ENCODE measurements around the gene NCOA5.

NCOA5 gene

GRCh38 chr20:46022411-46023147 is 67.2 kb downstream of the NCOA5 start:
- no peak overlapping the region for H3K18ac ChIP-seq (ENCODE audit: low read length)
- peak overlapping the region; percentile 78 for H3K4me2 ChIP-seq (ENCODE audit: insufficient read depth, low read length, poor library complexity, severe bottlenecking)
- H2AFZ ChIP-seq (ENCODE audit: low read length) = peak overlapping the region; percentile 100
- H3K36me3 ChIP-seq (replicated peaks in 1 of 2; ENCODE audit: control insufficient read depth in 2 of 2, insufficient read depth in 2 of 2, low read length in 2 of 2) = no peaks in the 10 kb centered on the region
- no peak overlapping the region for H3K14ac ChIP-seq (ENCODE audit: low read length)
- H3K27ac ChIP-seq (replicated peaks; ENCODE audit: low read length) = no peak overlapping the region
- no peak overlapping the region for H2AK5ac ChIP-seq (ENCODE audit: low read depth, low read length)
- no peaks in the 10 kb centered on the region for H3K79me1 ChIP-seq (ENCODE audit: low read depth, low read length)
- H4K91ac ChIP-seq (ENCODE audit: low read depth, low read length, poor library complexity) = no peak overlapping the region
- H3K4me3 ChIP-seq (ENCODE audit: low read length in 2 of 2) = peak overlapping the region; percentile 72 to 78
- H3K4ac ChIP-seq (ENCODE audit: low read length) = no peak overlapping the region
- no peak for DNase-seq (ENCODE audit: low spot score)
- H3K9me3 ChIP-seq (replicated peaks in 1 of 2; ENCODE audit: control insufficient read depth in 2 of 2, insufficient read depth in 1 of 2, low read depth in 1 of 2, low read length in 2 of 2) = no peaks in the 10 kb centered on the region
- H2BK5ac ChIP-seq (ENCODE audit: low read length) = no peak overlapping the region
- no peak overlapping the region for H4K8ac ChIP-seq (ENCODE audit: low read depth, low read length)
- WGBS, 2 donors (ENCODE audit: extremely low coverage in 2 of 2, insufficient read length in 2 of 2, insufficient replicate concordance in 1 of 2) = no CpG with 5 or more reads among the region's 37 CpGs
- peaks cover 7 to 15% of the 10 kb centered on the region in 2 donors for H3K4me1 ChIP-seq (ENCODE audit: control insufficient read depth in 2 of 2, insufficient read depth in 1 of 2, low read depth in 1 of 2, low read length in 2 of 2)
- H2BK120ac ChIP-seq (ENCODE audit: low read depth, low read length) = no peak overlapping the region
- no peak overlapping the region for H2BK12ac ChIP-seq (ENCODE audit: low read length)
- no peak overlapping the region for H3K9ac ChIP-seq (ENCODE audit: low read depth, low read length, poor library complexity)
- H3K23ac ChIP-seq (ENCODE audit: low read depth, low read length, poor library complexity) = peak overlapping the region; percentile 76
- H3K27me3 ChIP-seq (ENCODE audit: control insufficient read depth in 3 of 3, insufficient read depth in 3 of 3, low read depth in 1 of 3, low read length in 3 of 3) = peaks cover 0 to 29% (median 9%) of the 10 kb centered on the region in 3 experiments
- no peak overlapping the region for H2BK15ac ChIP-seq (ENCODE audit: low read length)

GRCh38 chr20:46021361-46022359 is 68.1 kb downstream of the NCOA5 start:
- no peak overlapping the region for H4K8ac ChIP-seq (ENCODE audit: low read depth, low read length)
- peak overlapping the region; percentile 91 for H2BK5ac ChIP-seq (ENCODE audit: low read length)
- no peaks in the 10 kb centered on the region for H3K36me3 ChIP-seq (replicated peaks in 1 of 2; ENCODE audit: control insufficient read depth in 2 of 2, insufficient read depth in 2 of 2, low read length in 2 of 2)
- H2BK15ac ChIP-seq (ENCODE audit: low read length) = no peak overlapping the region
- peak overlapping the region; percentile 47 for H3K27ac ChIP-seq (replicated peaks; ENCODE audit: low read length)
- peak overlapping the region; percentile 78 for H3K4me2 ChIP-seq (ENCODE audit: insufficient read depth, low read length, poor library complexity, severe bottlenecking)
- H3K9me3 ChIP-seq (replicated peaks in 1 of 2; ENCODE audit: control insufficient read depth in 2 of 2, insufficient read depth in 1 of 2, low read depth in 1 of 2, low read length in 2 of 2) = no peaks in the 10 kb centered on the region
- H3K14ac ChIP-seq (ENCODE audit: low read length) = peak overlapping the region; percentile 78
- peaks cover 0 to 27% (median 5%) of the 10 kb centered on the region in 3 experiments for H3K27me3 ChIP-seq (ENCODE audit: control insufficient read depth in 3 of 3, insufficient read depth in 3 of 3, low read depth in 1 of 3, low read length in 3 of 3)
- H3K79me1 ChIP-seq (ENCODE audit: low read depth, low read length) = no peaks in the 10 kb centered on the region
- no peak overlapping the region for H2BK120ac ChIP-seq (ENCODE audit: low read depth, low read length)
- H2AFZ ChIP-seq (ENCODE audit: low read length) = peak overlapping the region; percentile 100
- peaks cover 7 to 15% of the 10 kb centered on the region in 2 donors for H3K4me1 ChIP-seq (ENCODE audit: control insufficient read depth in 2 of 2, insufficient read depth in 1 of 2, low read depth in 1 of 2, low read length in 2 of 2)
- H3K4ac ChIP-seq (ENCODE audit: low read length) = no peak overlapping the region
- H3K18ac ChIP-seq (ENCODE audit: low read length) = peak overlapping the region; percentile 98
- peak overlapping the region; percentile 72 to 85 for H3K4me3 ChIP-seq (ENCODE audit: low read length in 2 of 2)
- H3K9ac ChIP-seq (ENCODE audit: low read depth, low read length, poor library complexity) = peak overlapping the region; percentile 79
- DNase-seq (ENCODE audit: low spot score) = peak; percentile 89
- no peak overlapping the region for H2BK12ac ChIP-seq (ENCODE audit: low read length)
- H3K23ac ChIP-seq (ENCODE audit: low read depth, low read length, poor library complexity) = no peak overlapping the region
- H2AK5ac ChIP-seq (ENCODE audit: low read depth, low read length) = no peak overlapping the region
- H4K91ac ChIP-seq (ENCODE audit: low read depth, low read length, poor library complexity) = no peak overlapping the region
- WGBS, 2 donors (ENCODE audit: extremely low coverage in 2 of 2, insufficient read length in 2 of 2, insufficient replicate concordance in 1 of 2) = no CpG with 5 or more reads among the region's 71 CpGs

GRCh38 chr20:46020555-46020954 is 69.2 kb downstream of the NCOA5 start:
- no peak overlapping the region for H2AK5ac ChIP-seq (ENCODE audit: low read depth, low read length)
- H3K18ac ChIP-seq (ENCODE audit: low read length) = no peak overlapping the region
- H3K14ac ChIP-seq (ENCODE audit: low read length) = no peak overlapping the region
- no peak overlapping the region for H2AFZ ChIP-seq (ENCODE audit: low read length)
- no peak overlapping the region for H2BK5ac ChIP-seq (ENCODE audit: low read length)
- no peak for DNase-seq (ENCODE audit: low spot score)
- no peaks in the 10 kb centered on the region for H3K9me3 ChIP-seq (replicated peaks in 1 of 2; ENCODE audit: control insufficient read depth in 2 of 2, insufficient read depth in 1 of 2, low read depth in 1 of 2, low read length in 2 of 2)
- H3K4me2 ChIP-seq (ENCODE audit: insufficient read depth, low read length, poor library complexity, severe bottlenecking) = no peak overlapping the region
- no peak overlapping the region for H2BK120ac ChIP-seq (ENCODE audit: low read depth, low read length)
- H3K27me3 ChIP-seq (ENCODE audit: control insufficient read depth in 3 of 3, insufficient read depth in 3 of 3, low read depth in 1 of 3, low read length in 3 of 3) = peaks cover 0 to 18% (median 0%) of the 10 kb centered on the region in 3 experiments
- H3K4ac ChIP-seq (ENCODE audit: low read length) = no peak overlapping the region
- peak overlapping the region in 1 of 2 donors; percentile 72 for H3K4me3 ChIP-seq (ENCODE audit: low read length in 2 of 2)
- no peak overlapping the region for H3K23ac ChIP-seq (ENCODE audit: low read depth, low read length, poor library complexity)
- no peaks in the 10 kb centered on the region for H3K36me3 ChIP-seq (replicated peaks in 1 of 2; ENCODE audit: control insufficient read depth in 2 of 2, insufficient read depth in 2 of 2, low read length in 2 of 2)
- WGBS, 2 donors (ENCODE audit: extremely low coverage in 2 of 2, insufficient read length in 2 of 2, insufficient replicate concordance in 1 of 2) = no CpG with 5 or more reads among the region's 4 CpGs
- no peak overlapping the region for H3K27ac ChIP-seq (replicated peaks; ENCODE audit: low read length)
- H3K9ac ChIP-seq (ENCODE audit: low read depth, low read length, poor library complexity) = no peak overlapping the region
- no peak overlapping the region for H2BK15ac ChIP-seq (ENCODE audit: low read length)
- peaks cover 7 to 12% of the 10 kb centered on the region in 2 donors for H3K4me1 ChIP-seq (ENCODE audit: control insufficient read depth in 2 of 2, insufficient read depth in 1 of 2, low read depth in 1 of 2, low read length in 2 of 2)
- no peak overlapping the region for H4K8ac ChIP-seq (ENCODE audit: low read depth, low read length)
- H4K91ac ChIP-seq (ENCODE audit: low read depth, low read length, poor library complexity) = no peak overlapping the region
- no peaks in the 10 kb centered on the region for H3K79me1 ChIP-seq (ENCODE audit: low read depth, low read length)
- no peak overlapping the region for H2BK12ac ChIP-seq (ENCODE audit: low read length)

- no peak overlapping the region for H2BK120ac ChIP-seq (ENCODE audit: low read depth, low read length)
- no peak overlapping the region for H2AK5ac ChIP-seq (ENCODE audit: low read depth, low read length)
- H3K9me3 ChIP-seq (replicated peaks in 1 of 2; ENCODE audit: control insufficient read depth in 2 of 2, insufficient read depth in 1 of 2, low read depth in 1 of 2, low read length in 2 of 2) = no peaks in the 10 kb centered on the region
- WGBS, 2 donors (ENCODE audit: extremely low coverage in 2 of 2, insufficient read length in 2 of 2, insufficient replicate concordance in 1 of 2) = no CpG with 5 or more reads among the region's 6 CpGs
- H3K9ac ChIP-seq (ENCODE audit: low read depth, low read length, poor library complexity) = no peak overlapping the region
- no peak overlapping the region for H2BK15ac ChIP-seq (ENCODE audit: low read length)
- H4K8ac ChIP-seq (ENCODE audit: low read depth, low read length) = no peak overlapping the region
- no peak overlapping the region for H3K14ac ChIP-seq (ENCODE audit: low read length)
- H3K4me1 ChIP-seq (ENCODE audit: control insufficient read depth in 2 of 2, insufficient read depth in 1 of 2, low read depth in 1 of 2, low read length in 2 of 2) = peaks cover 8 to 10% of the 10 kb centered on the region in 2 donors
- H3K4me3 ChIP-seq (ENCODE audit: low read length in 2 of 2) = no peak overlapping the region
- H3K27me3 ChIP-seq (ENCODE audit: control insufficient read depth in 3 of 3, insufficient read depth in 3 of 3, low read depth in 1 of 3, low read length in 3 of 3) = peaks cover 0 to 16% (median 6%) of the 10 kb centered on the region in 3 experiments
- H3K18ac ChIP-seq (ENCODE audit: low read length) = no peak overlapping the region
- peaks cover 1% of the 10 kb centered on the region for H3K79me1 ChIP-seq (ENCODE audit: low read depth, low read length)
- no peak overlapping the region for H3K27ac ChIP-seq (replicated peaks; ENCODE audit: low read length)
- H3K4ac ChIP-seq (ENCODE audit: low read length) = no peak overlapping the region
- DNase-seq (ENCODE audit: low spot score) = no peak
- no peak overlapping the region for H2BK12ac ChIP-seq (ENCODE audit: low read length)
- no peaks in the 10 kb centered on the region for H3K36me3 ChIP-seq (replicated peaks in 1 of 2; ENCODE audit: control insufficient read depth in 2 of 2, insufficient read depth in 2 of 2, low read length in 2 of 2)
- no peak overlapping the region for H3K4me2 ChIP-seq (ENCODE audit: insufficient read depth, low read length, poor library complexity, severe bottlenecking)
- no peak overlapping the region for H4K91ac ChIP-seq (ENCODE audit: low read depth, low read length, poor library complexity)
- no peak overlapping the region for H2AFZ ChIP-seq (ENCODE audit: low read length)
- H3K23ac ChIP-seq (ENCODE audit: low read depth, low read length, poor library complexity) = no peak overlapping the region
- no peak overlapping the region for H2BK5ac ChIP-seq (ENCODE audit: low read length)
Observed at GRCh38 chr20:46018611-46019010, 71.2 kb downstream of the NCOA5 start.

Measured in neuronal stem cell (in vitro differentiated cells).